OCI-LY7 (cell line): ENCODE data around the gene SDK2.

Experiments
- EZH2phosphoT487 ChIP-seq: fragments of 200-600 bp; sonication (generic); IDR thresholded peaks from 2 replicates; pipeline ENCODE4 v1.6.1; 2018; ENCODE audit warnings: low read depth, borderline replicate concordance, mild to moderate bottlenecking, mixed run types, antibody characterized with exemption, low read length, moderate library complexity, mixed read lengths
- TF ChIP-seq, protein P1 (sequence below): fragments of 200-600 bp; sonication (generic); conservative IDR thresholded peaks from 2 replicates; pipeline ENCODE4 v1.5.1; 2014; ENCODE audit warnings: mild to moderate bottlenecking, antibody characterized with exemption, low read length, moderate library complexity, mixed read lengths

- TF ChIP-seq, protein P1, sequence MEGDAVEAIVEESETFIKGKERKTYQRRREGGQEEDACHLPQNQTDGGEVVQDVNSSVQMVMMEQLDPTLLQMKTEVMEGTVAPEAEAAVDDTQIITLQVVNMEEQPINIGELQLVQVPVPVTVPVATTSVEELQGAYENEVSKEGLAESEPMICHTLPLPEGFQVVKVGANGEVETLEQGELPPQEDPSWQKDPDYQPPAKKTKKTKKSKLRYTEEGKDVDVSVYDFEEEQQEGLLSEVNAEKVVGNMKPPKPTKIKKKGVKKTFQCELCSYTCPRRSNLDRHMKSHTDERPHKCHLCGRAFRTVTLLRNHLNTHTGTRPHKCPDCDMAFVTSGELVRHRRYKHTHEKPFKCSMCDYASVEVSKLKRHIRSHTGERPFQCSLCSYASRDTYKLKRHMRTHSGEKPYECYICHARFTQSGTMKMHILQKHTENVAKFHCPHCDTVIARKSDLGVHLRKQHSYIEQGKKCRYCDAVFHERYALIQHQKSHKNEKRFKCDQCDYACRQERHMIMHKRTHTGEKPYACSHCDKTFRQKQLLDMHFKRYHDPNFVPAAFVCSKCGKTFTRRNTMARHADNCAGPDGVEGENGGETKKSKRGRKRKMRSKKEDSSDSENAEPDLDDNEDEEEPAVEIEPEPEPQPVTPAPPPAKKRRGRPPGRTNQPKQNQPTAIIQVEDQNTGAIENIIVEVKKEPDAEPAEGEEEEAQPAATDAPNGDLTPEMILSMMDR, result no peak
- TF ChIP-seq EZH2phosphoT487, result no peak
Observed at GRCh38 chr17:73469311-73469710, 174.9 kb downstream of the SDK2 start.
